ENCODE measurements around the gene GALNT10. TPM values are rescaled to one million over a fixed set of nuclear protein-coding genes. Genes with fewer than 3 reads are reported as not detected.

Gene GALNT10
- total and polyA plus RNA-seq, 9 of the 15 experiments (the other 6 are each of a cell fraction or from before 2014, with no cell fraction given) = 4.6 to 37.1 (median 13.3) TPM

GRCh38 chr5:154190595-154191304, at the start of gene GALNT10 (continued):
- no peak for TF ChIP-seq ATF6 (CRISPR knock-in tag; IDR thresholded peaks at IDR 0.05)
- no peak for TF ChIP-seq MTF1 (CRISPR knock-in tag; IDR thresholded peaks at IDR 0.05; ENCODE audit: borderline replicate concordance)
- no peak for TF ChIP-seq CBX5 (IDR thresholded peaks at IDR 0.05; ENCODE audit: borderline replicate concordance, low read depth)
- TF ChIP-seq PHF8 (IDR thresholded peaks at IDR 0.05; ENCODE audit: borderline replicate concordance, low read length) = peak; percentile 56; the same call in 1 of the 2 replicates
- TF ChIP-seq RBFOX2 (IDR thresholded peaks at IDR 0.05; ENCODE audit: low read depth, low read length) = peak; percentile 37; the same call in 1 of the 2 replicates
- TF ChIP-seq TEAD2 (tag; IDR thresholded peaks at IDR 0.05) = no peak
- TF ChIP-seq NR4A1 (CRISPR knock-in tag; IDR thresholded peaks at IDR 0.05) = no peak
- no peak for TF ChIP-seq NR4A1 (tag; IDR thresholded peaks at IDR 0.05)
- TF ChIP-seq AFF4 (CRISPR knock-in tag; IDR thresholded peaks at IDR 0.05) = no peak
- no peak for TF ChIP-seq TFAM (CRISPR knock-in tag; conservative IDR thresholded peaks at IDR 0.05)
- TF ChIP-seq TGIF2 (CRISPR knock-in tag; IDR thresholded peaks at IDR 0.05) = no peak
- TF ChIP-seq ZBTB40 (IDR thresholded peaks at IDR 0.05) = no peak
- no peak for TF ChIP-seq ZBTB40 (CRISPR knock-in tag; IDR thresholded peaks at IDR 0.05)

Measured in K562 (cell line).